GM12874 (cell line): ENCODE data around the gene ADPRM.
A peak's percentile ranks its signal among the peaks of the same experiment; 100 is the strongest.

Source experiments
- TF ChIP-seq, protein P1 (sequence below): IDR thresholded peaks from 2 replicates; pipeline ENCODE4 v1.5.1; 2011; ENCODE audit warnings: low read depth, mild to moderate bottlenecking, control low read depth, low read length, moderate library complexity; ENCODE audit not compliant: insufficient read depth

Gene ADPRM, protein sequence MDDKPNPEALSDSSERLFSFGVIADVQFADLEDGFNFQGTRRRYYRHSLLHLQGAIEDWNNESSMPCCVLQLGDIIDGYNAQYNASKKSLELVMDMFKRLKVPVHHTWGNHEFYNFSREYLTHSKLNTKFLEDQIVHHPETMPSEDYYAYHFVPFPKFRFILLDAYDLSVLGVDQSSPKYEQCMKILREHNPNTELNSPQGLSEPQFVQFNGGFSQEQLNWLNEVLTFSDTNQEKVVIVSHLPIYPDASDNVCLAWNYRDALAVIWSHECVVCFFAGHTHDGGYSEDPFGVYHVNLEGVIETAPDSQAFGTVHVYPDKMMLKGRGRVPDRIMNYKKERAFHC

DNA sequence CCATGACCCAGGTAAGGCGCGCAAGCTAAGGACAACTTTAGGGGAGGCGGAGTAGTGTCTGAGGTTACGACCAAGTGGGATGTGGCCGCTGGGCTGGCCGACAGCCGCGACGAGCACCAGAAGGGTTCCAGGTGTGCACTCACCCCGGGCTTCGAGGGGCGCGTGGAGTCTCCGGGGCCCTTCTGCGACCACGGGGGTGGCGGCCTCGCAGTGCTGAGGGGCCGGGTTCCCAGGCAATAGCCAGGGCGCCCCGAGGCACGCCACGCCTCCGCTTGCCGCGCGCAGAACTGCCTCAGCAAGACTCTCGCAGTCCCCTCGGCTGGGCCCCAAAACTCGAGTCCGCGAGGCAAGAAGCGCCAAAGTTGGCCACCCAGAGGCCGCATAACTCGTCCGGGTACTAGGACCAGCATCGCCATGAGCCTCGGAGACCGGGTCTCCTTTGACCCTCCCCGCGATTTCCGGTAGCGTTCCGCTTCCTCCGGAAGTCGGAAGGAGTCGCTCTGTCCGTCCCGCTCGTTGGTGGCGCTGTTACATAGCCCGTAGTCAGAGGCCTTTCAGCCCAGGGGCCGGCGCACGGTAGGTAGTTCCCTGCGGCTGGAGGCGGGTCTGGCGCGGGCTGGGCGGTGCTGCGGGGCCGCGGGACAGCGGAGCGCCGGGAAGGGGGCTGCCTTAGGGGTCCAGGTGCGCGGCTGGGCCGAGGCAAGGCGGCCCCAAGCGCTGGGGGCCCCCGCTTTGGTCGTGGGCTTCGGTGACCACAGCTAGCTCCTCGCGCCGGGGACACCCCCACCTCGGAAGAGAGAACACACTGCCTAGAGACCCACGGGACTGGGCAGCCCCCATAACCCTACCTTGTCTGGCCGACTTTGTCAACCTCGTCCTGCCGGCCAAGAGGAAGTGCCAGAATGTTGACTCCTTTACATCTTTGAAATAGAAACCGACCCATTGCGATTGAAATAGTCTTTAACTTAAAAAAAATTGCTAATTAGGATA, at the start of gene ADPRM, which contains the start of gene SCO1:
TSS of gene ADPRM (plus strand) at position 503 of the 990 bp plus-strand sequence. CDS start 7,333 bp downstream, outside the sequence.
TSS of gene SCO1 (minus strand) at position 442 of the 990 bp plus-strand sequence. CDS start at position 416, 26 bp downstream.
- TF ChIP-seq, protein P1, sequence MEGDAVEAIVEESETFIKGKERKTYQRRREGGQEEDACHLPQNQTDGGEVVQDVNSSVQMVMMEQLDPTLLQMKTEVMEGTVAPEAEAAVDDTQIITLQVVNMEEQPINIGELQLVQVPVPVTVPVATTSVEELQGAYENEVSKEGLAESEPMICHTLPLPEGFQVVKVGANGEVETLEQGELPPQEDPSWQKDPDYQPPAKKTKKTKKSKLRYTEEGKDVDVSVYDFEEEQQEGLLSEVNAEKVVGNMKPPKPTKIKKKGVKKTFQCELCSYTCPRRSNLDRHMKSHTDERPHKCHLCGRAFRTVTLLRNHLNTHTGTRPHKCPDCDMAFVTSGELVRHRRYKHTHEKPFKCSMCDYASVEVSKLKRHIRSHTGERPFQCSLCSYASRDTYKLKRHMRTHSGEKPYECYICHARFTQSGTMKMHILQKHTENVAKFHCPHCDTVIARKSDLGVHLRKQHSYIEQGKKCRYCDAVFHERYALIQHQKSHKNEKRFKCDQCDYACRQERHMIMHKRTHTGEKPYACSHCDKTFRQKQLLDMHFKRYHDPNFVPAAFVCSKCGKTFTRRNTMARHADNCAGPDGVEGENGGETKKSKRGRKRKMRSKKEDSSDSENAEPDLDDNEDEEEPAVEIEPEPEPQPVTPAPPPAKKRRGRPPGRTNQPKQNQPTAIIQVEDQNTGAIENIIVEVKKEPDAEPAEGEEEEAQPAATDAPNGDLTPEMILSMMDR: peak; percentile 42; the same call in 1 of the 2 replicates

DNA sequence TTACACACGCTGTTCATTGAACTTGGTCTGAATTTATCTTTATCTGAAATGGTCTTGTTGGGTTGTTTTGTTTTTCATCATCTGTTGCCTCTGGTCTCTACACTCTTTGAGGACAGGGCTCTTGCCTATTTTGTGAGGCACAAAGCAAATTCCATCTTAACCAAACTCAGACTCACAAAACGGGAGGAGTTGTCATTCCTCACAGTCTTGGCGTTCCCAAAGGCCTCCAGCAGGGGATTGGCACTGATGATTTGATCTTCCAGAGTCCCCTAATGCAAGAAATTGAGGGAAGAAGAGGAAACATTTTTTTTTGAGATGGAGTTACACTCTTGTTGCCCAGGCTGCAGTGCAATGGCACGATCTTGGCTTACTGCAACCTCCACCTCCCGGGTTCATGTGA, 49.0 kb upstream of the ADPRM start:
- TF ChIP-seq, protein P1: no peak

DNA sequence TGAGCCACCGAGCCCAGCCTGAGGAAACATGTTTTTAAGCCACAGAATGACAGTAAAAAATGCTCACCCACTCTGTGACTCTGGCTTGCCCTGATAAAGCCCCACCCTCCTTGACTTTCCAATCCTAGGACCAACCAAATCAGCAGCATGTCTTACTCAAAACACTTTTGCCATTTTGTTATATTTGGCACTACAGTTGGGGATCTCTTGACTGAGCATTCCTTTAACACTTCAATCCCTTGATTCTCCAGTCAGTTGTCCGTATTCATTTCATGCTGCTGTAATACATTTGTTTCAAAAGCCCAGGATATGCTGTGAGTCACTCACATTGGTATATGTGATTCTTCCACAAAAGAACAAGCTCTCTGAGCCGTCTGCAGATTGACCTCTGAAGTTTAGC, 48.4 kb upstream of the ADPRM start:
- TF ChIP-seq, protein P1: no peak

DNA sequence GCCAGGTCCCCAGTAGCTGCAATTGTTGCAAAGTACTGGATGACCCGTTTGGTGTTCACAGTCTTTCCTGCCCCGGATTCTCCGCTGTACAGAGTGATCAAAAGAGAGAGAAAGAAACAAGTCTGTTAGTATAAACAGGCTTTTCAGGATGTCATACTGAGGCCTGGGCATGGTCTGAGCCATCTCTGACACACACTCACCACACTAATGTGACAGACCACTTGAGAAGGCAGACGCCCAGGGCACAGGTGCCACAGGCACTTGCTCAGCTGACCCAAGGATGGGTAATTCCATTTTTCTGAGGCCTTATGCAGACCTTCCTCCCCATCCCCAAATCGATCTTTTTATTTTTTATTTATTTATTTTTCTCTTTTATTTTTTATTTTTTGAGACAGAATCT, 47.8 kb upstream of the ADPRM start:
- TF ChIP-seq, protein P1: no peak

DNA sequence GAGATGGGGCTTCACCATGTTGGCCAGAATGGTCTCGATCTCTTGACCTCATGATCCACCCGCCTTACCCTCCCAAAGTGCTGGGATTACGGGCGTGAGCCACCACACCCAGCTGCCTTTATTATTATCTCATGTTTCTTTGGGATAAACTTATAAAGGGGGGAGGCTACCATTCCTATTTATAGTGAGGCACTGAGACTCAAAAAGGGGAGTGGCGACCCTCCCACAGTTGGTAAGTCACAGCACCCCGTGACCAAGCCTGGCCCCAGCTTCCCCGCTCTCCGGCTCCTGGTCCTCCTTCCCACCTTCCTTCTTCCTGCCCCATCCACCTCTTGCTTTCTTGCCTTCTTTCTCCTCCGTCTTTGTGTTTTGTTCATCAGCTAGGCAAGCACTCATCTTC, 45.5 kb upstream of the ADPRM start:
- TF ChIP-seq, protein P1: no peak

DNA sequence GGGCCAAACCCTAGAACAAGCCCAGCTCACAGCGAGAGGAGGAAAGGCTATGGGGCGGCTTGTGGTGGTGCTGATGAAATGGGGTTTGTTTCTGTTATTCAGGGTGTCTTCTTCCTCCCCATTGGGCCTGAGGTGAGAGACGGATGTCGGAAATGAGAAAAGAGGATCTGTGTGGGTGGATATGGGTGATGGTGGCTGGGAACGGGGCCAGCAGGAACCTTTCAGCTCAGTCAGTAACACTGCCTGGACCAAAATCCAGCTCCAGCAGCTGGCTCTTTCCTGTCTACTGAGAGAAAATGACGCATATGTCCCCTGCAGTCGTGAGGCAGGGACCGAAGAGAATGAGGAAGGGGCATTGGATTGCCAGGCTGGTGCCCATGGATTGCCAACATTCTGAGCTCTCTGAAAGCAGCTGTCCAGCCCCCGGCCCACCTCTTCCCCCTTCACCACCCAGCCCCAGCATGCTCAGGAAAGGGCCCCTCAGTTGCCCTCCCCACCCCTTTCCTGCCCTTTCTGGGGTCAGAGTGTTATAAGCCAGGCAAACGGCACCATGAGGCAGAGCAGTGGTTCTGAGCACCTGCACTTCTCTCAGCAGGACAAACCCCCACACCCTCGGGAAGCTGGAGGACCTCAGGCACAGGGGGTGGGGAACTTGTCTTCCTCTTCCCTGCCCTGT, 44.3 kb upstream of the ADPRM start:
- TF ChIP-seq, protein P1: no peak
